ENCODE data around the gene S1PR4. TPM values are rescaled to one million over a fixed set of nuclear protein-coding genes. Genes with fewer than 3 reads are reported as not detected.

S1PR4 gene
- 10 to 100 TPM; 29.0 to 32.2 TPM for total RNA-seq

- CTCF ChIA-PET: interaction anchor here (0.6 kb wide), 1 partner anchor 34 kb away, joined by 3 read pairs; no protein-coding TSS in a partner anchor
- Mint-ChIP-seq H3K27me3 (no peaks in the 10 kb centered on the region), H3K9me3 (ENCODE audit: low read depth) (no peaks in the 10 kb centered on the region), H3K4me3 (peak within 1 kb of the TSS; percentile 99), H3K4me1 (peaks cover 28% of the 10 kb centered on the region), H3K36me3 (ENCODE audit: low read depth) (peaks cover 38% of the 10 kb centered on the region), H3K27ac (peak within 1 kb of the TSS; percentile 97)
- ATAC-seq (peak; percentile 57), DNase-seq (peak; percentile 76)
- POLR2A ChIA-PET: interaction anchor here (0.6 kb wide), 1 partner anchor 48 kb away, joined by 4 read pairs; no protein-coding TSS in a partner anchor
- intact Hi-C loops (cut with DNase I, micrococcal nuclease): loop anchor here in 1 of 2 experiments (1.0 kb wide), 1 partner anchor 36 kb away; no protein-coding TSS in a partner anchor
Measured at GRCh38 chr19:3178377-3178972, at the start of gene S1PR4. S1PR4 (plus strand) TSS chr19:3178769; CDS start chr19:3178793, 24 bp downstream.

- ATAC-seq (no peak), DNase-seq (no peak)
- ChIA-PET POLR2A (interaction anchor here (0.6 to 0.7 kb wide), 2 partner anchors 37 to 170 kb away, joined by 3 to 4 read pairs; no protein-coding TSS in a partner anchor), CTCF (interaction anchor here (1.0 to 4.2 kb wide), 12 partner anchors 8 to 177 kb away, joined by 3 to 32 read pairs (median 6); no protein-coding TSS in a partner anchor)
- H3K27ac Mint-ChIP-seq: no peak overlapping the region
- H3K4me1 Mint-ChIP-seq: peaks cover 26% of the 10 kb centered on the region
- H3K9me3 Mint-ChIP-seq (ENCODE audit: low read depth): no peaks in the 10 kb centered on the region
- intact Hi-C loops (cut with DNase I, micrococcal nuclease): loop anchor here (1.0 kb wide), 1 partner anchor 34 kb away; no protein-coding TSS in a partner anchor
- no peak overlapping the region for H3K4me3 Mint-ChIP-seq
- no peaks in the 10 kb centered on the region for H3K36me3 Mint-ChIP-seq (ENCODE audit: low read depth)
- H3K27me3 Mint-ChIP-seq: no peaks in the 10 kb centered on the region
Measured at GRCh38 chr19:3129112-3129511, 49.5 kb upstream of the S1PR4 start.

- no peak overlapping the region for H3K4me3 Mint-ChIP-seq
- H3K36me3 Mint-ChIP-seq (ENCODE audit: low read depth): no peaks in the 10 kb centered on the region
- H3K4me1 Mint-ChIP-seq: peaks cover 35% of the 10 kb centered on the region
- CTCF ChIA-PET: interaction anchor here (0.6 to 4.2 kb wide), 5 partner anchors 11 to 56 kb away, joined by 3 to 32 read pairs (median 4); no protein-coding TSS in a partner anchor
- H3K9me3 Mint-ChIP-seq (ENCODE audit: low read depth): no peaks in the 10 kb centered on the region
- no peaks in the 10 kb centered on the region for H3K27me3 Mint-ChIP-seq
- DNase-seq (peak; percentile 38), ATAC-seq (no peak)
- H3K27ac Mint-ChIP-seq: peak overlapping the region; percentile 19
- intact Hi-C loops (cut with DNase I, micrococcal nuclease): no loop called here
- POLR2A ChIA-PET: no interaction called here
Measured at GRCh38 chr19:3131168-3131567, 47.4 kb upstream of the S1PR4 start.

GRCh38 chr19:3132971-3133792, 45.4 kb upstream of the S1PR4 start:
- CTCF ChIA-PET: interaction anchor here (0.8 to 1.6 kb wide), 8 partner anchors 8 to 182 kb away, joined by 3 to 5 read pairs (median 4); no protein-coding TSS in a partner anchor
- peak; percentile 98 for ATAC-seq

GRCh38 chr19:3133793-3134116, 44.8 kb upstream of the S1PR4 start:
- Mint-ChIP-seq H3K4me1 (peaks cover 40% of the 10 kb centered on the region), H3K36me3 (ENCODE audit: low read depth) (peaks cover 11% of the 10 kb centered on the region), H3K27ac (peak overlapping the region; percentile 83), H3K4me3 (peak overlapping the region; percentile 9), H3K9me3 (ENCODE audit: low read depth) (no peaks in the 10 kb centered on the region), H3K27me3 (peaks cover 3% of the 10 kb centered on the region)
- POLR2A ChIA-PET: interaction anchor here (1.3 kb wide), 1 partner anchor 8 kb away, joined by 5 read pairs; no protein-coding TSS in a partner anchor
- intact Hi-C loops (cut with DNase I, micrococcal nuclease): loop anchor here (1.0 to 2.0 kb wide), 4 partner anchors 9 to 302 kb away; partner anchors contain the start of gene NCLN (in 1 of the 2)
- CTCF ChIA-PET: interaction anchor here (0.8 to 1.4 kb wide), 4 partner anchors 27 to 183 kb away, joined by 3 to 4 read pairs (median 4); no protein-coding TSS in a partner anchor
- DNase-seq (no peak), ATAC-seq (no peak)

More at GRCh38 chr19:3132971-3133792, 45.4 kb upstream of the S1PR4 start:
- Mint-ChIP-seq H3K36me3 (ENCODE audit: low read depth) (peaks cover 10% of the 10 kb centered on the region), H3K9me3 (ENCODE audit: low read depth) (no peaks in the 10 kb centered on the region), H3K4me1 (peaks cover 40% of the 10 kb centered on the region), H3K4me3 (peak overlapping the region; percentile 9), H3K27me3 (peaks cover 3% of the 10 kb centered on the region), H3K27ac (peak overlapping the region; percentile 83)
- intact Hi-C loops (cut with DNase I, micrococcal nuclease): loop anchor here (1.0 to 2.0 kb wide), 4 partner anchors 9 to 302 kb away; partner anchors contain the start of gene NCLN (in 1 of the 2)
- DNase-seq: peak; percentile 96
- POLR2A ChIA-PET: interaction anchor here (0.6 to 1.3 kb wide), 2 partner anchors 9 to 580 kb away, joined by 5 to 9 read pairs; no protein-coding TSS in a partner anchor

GRCh38 chr19:3135961-3136683, 42.4 kb upstream of the S1PR4 start, which contains the start of gene GNA15:
GNA15 (plus strand) TSS chr19:3136033; CDS start chr19:3136451, 418 bp downstream.
- Mint-ChIP-seq H3K27ac (peak within 1 kb of the TSS; percentile 72), H3K4me1 (peaks cover 46% of the 10 kb centered on the region), H3K9me3 (ENCODE audit: low read depth) (peaks cover 4% of the 10 kb centered on the region), H3K27me3 (peaks cover 3% of the 10 kb centered on the region), H3K4me3 (peak within 1 kb of the TSS; percentile 79), H3K36me3 (ENCODE audit: low read depth) (peaks cover 17% of the 10 kb centered on the region)
- ChIA-PET POLR2A (no interaction called here), CTCF (interaction anchor here (0.9 to 1.5 kb wide), 2 partner anchors 9 to 174 kb away, joined by 3 to 5 read pairs; no protein-coding TSS in a partner anchor)
- DNase-seq (peak; percentile 73), ATAC-seq (peak; percentile 34)
- intact Hi-C loops (cut with DNase I, micrococcal nuclease): no loop called here

- H3K27ac Mint-ChIP-seq: peak overlapping the region; percentile 72
- intact Hi-C loops (cut with DNase I, micrococcal nuclease): no loop called here
- H3K9me3 Mint-ChIP-seq (ENCODE audit: low read depth): peaks cover 4% of the 10 kb centered on the region
- CTCF ChIA-PET: interaction anchor here (0.7 to 2.5 kb wide), 4 partner anchors 8 to 174 kb away, joined by 3 to 12 read pairs (median 6); no protein-coding TSS in a partner anchor
- peaks cover 3% of the 10 kb centered on the region for H3K27me3 Mint-ChIP-seq
- peaks cover 17% of the 10 kb centered on the region for H3K36me3 Mint-ChIP-seq (ENCODE audit: low read depth)
- DNase-seq: no peak
- H3K4me3 Mint-ChIP-seq: peak overlapping the region; percentile 79
- ATAC-seq: no peak
- H3K4me1 Mint-ChIP-seq: peaks cover 47% of the 10 kb centered on the region
- POLR2A ChIA-PET: no interaction called here
Measured at GRCh38 chr19:3136684-3137055, 41.9 kb upstream of the S1PR4 start.

GRCh38 chr19:3137119-3137518, 41.5 kb upstream of the S1PR4 start:
- ChIA-PET CTCF (interaction anchor here (0.7 to 2.5 kb wide), 4 partner anchors 8 to 175 kb away, joined by 3 to 12 read pairs (median 6); no protein-coding TSS in a partner anchor), POLR2A (no interaction called here)
- no peak for ATAC-seq
- Mint-ChIP-seq H3K9me3 (ENCODE audit: low read depth) (peaks cover 4% of the 10 kb centered on the region), H3K27me3 (peaks cover 3% of the 10 kb centered on the region), H3K36me3 (ENCODE audit: low read depth) (peaks cover 17% of the 10 kb centered on the region), H3K4me1 (peaks cover 51% of the 10 kb centered on the region), H3K4me3 (peak overlapping the region; percentile 79), H3K27ac (peak overlapping the region; percentile 72)
- no peak for DNase-seq
- intact Hi-C loops (cut with DNase I, micrococcal nuclease): no loop called here

- H3K36me3 Mint-ChIP-seq (ENCODE audit: low read depth): peaks cover 20% of the 10 kb centered on the region
- H3K4me1 Mint-ChIP-seq: peaks cover 50% of the 10 kb centered on the region
- peaks cover 4% of the 10 kb centered on the region for H3K9me3 Mint-ChIP-seq (ENCODE audit: low read depth)
- POLR2A ChIA-PET: no interaction called here
- DNase-seq (no peak), ATAC-seq (no peak)
- peaks cover 3% of the 10 kb centered on the region for H3K27me3 Mint-ChIP-seq
- intact Hi-C loops (cut with DNase I, micrococcal nuclease): no loop called here
- CTCF ChIA-PET: interaction anchor here (0.7 to 2.5 kb wide), 3 partner anchors 10 to 102 kb away, joined by 3 to 12 read pairs (median 7); no protein-coding TSS in a partner anchor
- H3K4me3 Mint-ChIP-seq: no peak overlapping the region
- no peak overlapping the region for H3K27ac Mint-ChIP-seq
Measured at GRCh38 chr19:3138268-3138667, 40.3 kb upstream of the S1PR4 start.

- H3K36me3 Mint-ChIP-seq (ENCODE audit: low read depth): peaks cover 23% of the 10 kb centered on the region
- H3K9me3 Mint-ChIP-seq (ENCODE audit: low read depth): peaks cover 4% of the 10 kb centered on the region
- H3K4me3 Mint-ChIP-seq: no peak overlapping the region
- H3K4me1 Mint-ChIP-seq: peaks cover 35% of the 10 kb centered on the region
- DNase-seq (no peak), ATAC-seq (no peak)
- intact Hi-C loops (cut with DNase I, micrococcal nuclease): loop anchor here in 1 of 2 experiments (5.0 kb wide), 1 partner anchor 42 kb away; no protein-coding TSS in a partner anchor
- CTCF ChIA-PET: interaction anchor here (0.7 to 4.5 kb wide), 6 partner anchors 11 to 190 kb away, joined by 3 to 32 read pairs (median 4); no protein-coding TSS in a partner anchor
- H3K27ac Mint-ChIP-seq: peak overlapping the region; percentile 1
- POLR2A ChIA-PET: no interaction called here
- peaks cover 3% of the 10 kb centered on the region for H3K27me3 Mint-ChIP-seq
Measured at GRCh38 chr19:3140667-3141038, 37.9 kb upstream of the S1PR4 start.
